WERI-Rb-1 (cell line): ENCODE measurements around the gene SPECC1L.

ENCODE experiments used
- DNase-seq: peaks from one replicate; pipeline ENCODE4 v3.0.0-alpha.2; 2020
- H3K27ac ChIP-seq: fragments of 250-450 bp; sonication (Bioruptor Pico); 2 replicates; pipeline ENCODE4 v1.5.1; 2020; ENCODE audit warnings: mild to moderate bottlenecking, moderate library complexity
- H3K27me3 ChIP-seq: fragments of 250-450 bp; sonication (Bioruptor Pico); 2 replicates; pipeline ENCODE4 v1.5.1; 2021; ENCODE audit warnings: mild to moderate bottlenecking, low read depth, moderate library complexity; ENCODE audit not compliant: insufficient read depth, severe bottlenecking
- H3K36me3 ChIP-seq: fragments of 250-450 bp; sonication (Bioruptor Pico); 2 replicates; pipeline ENCODE4 v1.5.1; 2020; ENCODE audit warnings: mild to moderate bottlenecking, moderate library complexity
- H3K4me3 ChIP-seq: 2 replicates; pipeline ENCODE4 v1.5.1; 2011; ENCODE audit warnings: low read depth, mild to moderate bottlenecking, control low read depth, low read length
- H3K9me3 ChIP-seq: fragments of 250-450 bp; sonication (Bioruptor Pico); 2 replicates; pipeline ENCODE4 v1.5.1; 2021; ENCODE audit warnings: mild to moderate bottlenecking, moderate library complexity; ENCODE audit not compliant: severe bottlenecking
- CTCF ChIP-seq: IDR thresholded peaks from 2 replicates; pipeline ENCODE4 v1.5.1; 2011; ENCODE audit warnings: low read depth, mild to moderate bottlenecking, control low read depth, inconsistent platforms, low read length

The SPECC1L gene

DNA sequence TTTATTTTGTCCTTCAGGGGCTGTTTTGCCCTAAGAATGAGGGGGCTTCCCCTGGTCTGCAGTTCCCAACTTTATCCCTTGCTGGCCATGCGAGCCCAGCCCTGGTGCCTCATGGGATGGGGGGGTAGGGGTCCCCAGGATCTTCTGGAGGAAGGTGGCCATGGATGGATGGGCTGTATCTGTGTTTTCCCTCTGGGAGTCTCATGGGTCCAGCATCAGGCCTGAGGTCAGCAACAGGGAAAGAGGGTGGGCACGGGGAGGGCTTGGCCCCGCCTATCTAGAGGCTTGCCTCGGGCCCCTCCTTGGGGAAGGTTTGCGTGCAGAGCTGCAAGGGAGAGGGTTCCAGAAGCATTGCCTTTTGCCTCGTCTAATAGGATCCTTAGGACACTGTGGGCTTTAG is 146.0 kb downstream of the SPECC1L start:
- no peak overlapping the region for H3K4me3 ChIP-seq
- H3K27me3 ChIP-seq = no peaks in the 10 kb centered on the region
- H3K27ac ChIP-seq = no peak overlapping the region
- TF ChIP-seq CTCF = no peak
- no peaks in the 10 kb centered on the region for H3K9me3 ChIP-seq
- H3K36me3 ChIP-seq = peaks cover 38% of the 10 kb centered on the region
- no peak for DNase-seq

DNA sequence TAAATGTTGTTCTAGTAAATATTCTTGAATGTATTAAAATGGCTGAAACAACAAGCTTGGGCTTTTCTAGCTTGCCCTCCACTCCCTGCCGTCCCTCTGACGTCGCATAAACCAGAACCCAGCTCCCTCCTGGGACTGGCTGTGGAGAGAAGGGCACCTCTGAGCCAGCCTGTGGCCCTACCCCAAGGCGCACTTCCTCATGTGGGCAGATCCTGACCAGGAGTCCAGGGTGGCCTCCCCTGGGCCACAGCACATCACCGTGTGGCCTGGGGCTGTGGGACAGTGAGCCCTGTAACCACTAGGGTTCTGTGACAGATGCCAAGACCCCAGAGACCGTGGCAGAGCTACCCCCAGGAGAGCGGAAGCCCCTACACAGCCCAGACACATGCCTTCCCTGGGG is 146.6 kb downstream of the SPECC1L start:
- peaks cover 35% of the 10 kb centered on the region for H3K36me3 ChIP-seq
- H3K27ac ChIP-seq = no peak overlapping the region
- no peak for DNase-seq
- no peaks in the 10 kb centered on the region for H3K27me3 ChIP-seq
- no peaks in the 10 kb centered on the region for H3K9me3 ChIP-seq
- TF ChIP-seq CTCF = no peak
- no peak overlapping the region for H3K4me3 ChIP-seq

GRCh38 chr22:24417901-24418641 is 147.4 kb downstream of the SPECC1L start:
- Histone ChIP-seq H3K36me3 (peaks cover 32% of the 10 kb centered on the region), H3K4me3 (no peak overlapping the region), H3K9me3 (no peaks in the 10 kb centered on the region), H3K27ac (no peak overlapping the region), H3K27me3 (no peaks in the 10 kb centered on the region)
- DNase-seq = no peak
- no peak for TF ChIP-seq CTCF

DNA sequence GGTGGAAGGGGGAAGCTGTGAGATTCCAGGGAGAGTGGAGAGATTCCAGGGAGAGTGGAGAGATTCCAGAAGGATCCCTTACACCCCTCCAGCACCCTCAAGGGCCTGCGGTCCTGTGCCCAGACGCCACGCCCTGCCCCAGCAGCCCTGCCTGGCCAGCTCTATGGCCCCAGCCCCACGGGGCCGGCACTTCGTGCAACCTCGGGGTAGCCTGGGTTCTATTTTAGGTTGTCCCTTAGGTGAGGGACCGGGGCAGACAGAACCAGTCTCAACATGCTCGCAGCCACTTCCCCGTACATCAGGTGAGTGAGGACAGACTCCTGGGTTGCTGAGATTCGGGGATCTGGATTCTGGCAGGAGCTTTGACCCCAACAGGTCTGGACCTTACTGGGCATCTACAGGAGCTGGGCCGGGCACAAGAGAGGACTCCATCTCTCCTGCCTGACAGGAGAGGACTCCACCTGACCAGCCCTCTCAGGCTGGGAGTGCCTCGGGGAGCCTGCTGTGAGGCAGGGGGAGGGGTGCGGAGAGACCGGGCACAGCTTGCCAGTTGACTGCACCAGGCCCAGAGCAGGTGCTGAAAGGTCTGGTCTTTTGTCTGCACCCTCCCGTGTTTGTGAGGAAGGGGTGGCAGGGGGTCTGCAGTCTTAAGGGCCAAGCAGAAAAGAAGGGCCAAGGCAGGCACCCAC is 148.3 kb downstream of the SPECC1L start:
- no peak for DNase-seq
- Histone ChIP-seq H3K27me3 (no peaks in the 10 kb centered on the region), H3K27ac (no peak overlapping the region), H3K4me3 (no peak overlapping the region), H3K36me3 (peaks cover 28% of the 10 kb centered on the region), H3K9me3 (no peaks in the 10 kb centered on the region)
- no peak for TF ChIP-seq CTCF

DNA sequence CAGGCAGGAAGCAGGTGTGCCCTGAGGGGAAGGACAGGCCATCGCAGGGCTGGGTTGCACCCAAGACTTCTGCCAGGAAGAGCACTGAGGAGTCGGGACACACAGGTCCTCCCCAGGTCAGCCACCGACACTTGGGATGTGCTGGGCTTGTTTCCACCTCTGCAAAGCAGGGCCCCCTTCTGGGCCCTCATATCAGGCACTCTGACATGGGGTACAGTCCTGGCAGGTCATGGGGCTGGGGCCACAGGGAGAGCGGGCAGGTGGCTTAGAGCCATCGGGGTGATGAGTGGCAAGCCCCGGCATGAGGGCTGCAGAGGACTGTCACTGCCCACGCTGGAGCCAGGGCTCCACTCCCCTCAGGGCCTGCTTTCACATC is 148.8 kb downstream of the SPECC1L start:
- H3K27me3 ChIP-seq = no peaks in the 10 kb centered on the region
- no peak overlapping the region for H3K27ac ChIP-seq
- TF ChIP-seq CTCF = no peak
- DNase-seq = no peak
- H3K9me3 ChIP-seq = no peaks in the 10 kb centered on the region
- peaks cover 23% of the 10 kb centered on the region for H3K36me3 ChIP-seq
- no peak overlapping the region for H3K4me3 ChIP-seq
